KMS-11 (cell line): ENCODE results near the gene CARM1.
"Not testable (repeated sequence)": the region's sequence is repeated elsewhere in the genome, so short reads cannot be mapped to it uniquely, and the experiment has no call there.

ENCODE experiments used
- H2AFZ ChIP-seq: fragments of 200-600 bp; sonication (generic); 2 replicates; pipeline ENCODE4 v1.6.1; 2016; ENCODE audit warnings: antibody characterized with exemption, mixed run types, low read depth
- H3K27ac ChIP-seq: fragments of 200-600 bp; sonication (generic); 2 replicates; pipeline ENCODE4 v1.6.1; 2016; ENCODE audit warnings: mild to moderate bottlenecking, mixed run types
- H3K27me3 ChIP-seq: fragments of 200-600 bp; sonication (generic); 2 replicates; pipeline ENCODE4 v1.6.1; 2017; ENCODE audit warnings: mild to moderate bottlenecking, low read depth, mixed run types, moderate library complexity; ENCODE audit not compliant: insufficient read depth
- H3K36me3 ChIP-seq: fragments of 200-600 bp; sonication (generic); 2 replicates; pipeline ENCODE4 v1.6.1; 2017; ENCODE audit warnings: mild to moderate bottlenecking, mixed run types; ENCODE audit not compliant: insufficient read depth
- H3K4me1 ChIP-seq: fragments of 200-600 bp; sonication (generic); 2 replicates; pipeline ENCODE4 v1.6.1; 2016; ENCODE audit warnings: mild to moderate bottlenecking, low read depth, mixed run types; ENCODE audit not compliant: poor library complexity, severe bottlenecking
- H3K4me2 ChIP-seq: fragments of 200-600 bp; sonication (generic); 2 replicates; pipeline ENCODE4 v1.7.0; 2016; ENCODE audit warnings: mild to moderate bottlenecking, mixed run types
- H3K4me3 ChIP-seq: fragments of 200-600 bp; sonication (generic); IDR thresholded peaks from 2 replicates; pipeline ENCODE4 v1.6.1; 2017; ENCODE audit warnings: low read depth, low read length, mixed read lengths; ENCODE audit not compliant: insufficient read depth
- H3K79me2 ChIP-seq: fragments of 200-600 bp; sonication (generic); 2 replicates; pipeline ENCODE4 v1.6.1; 2016; ENCODE audit warnings: low read depth, mixed run types; ENCODE audit not compliant: insufficient read depth
- H3K9ac ChIP-seq: fragments of 200-600 bp; sonication (generic); 2 replicates; pipeline ENCODE4 v1.6.1; 2016; ENCODE audit warnings: mild to moderate bottlenecking, mixed run types
- H4K20me1 ChIP-seq: fragments of 200-600 bp; sonication (generic); 2 replicates; pipeline ENCODE4 v1.6.1; 2016; ENCODE audit warnings: mild to moderate bottlenecking, mixed run types; ENCODE audit not compliant: insufficient read depth
- TF ChIP-seq, protein P1 (sequence below): fragments of 200-600 bp; sonication (generic); conservative IDR thresholded peaks from 2 replicates; pipeline ENCODE4 v1.6.1; 2017; ENCODE audit warnings: low read depth, mild to moderate bottlenecking, antibody characterized with exemption, low read length, moderate library complexity, mixed read lengths

CARM1 gene

DNA sequence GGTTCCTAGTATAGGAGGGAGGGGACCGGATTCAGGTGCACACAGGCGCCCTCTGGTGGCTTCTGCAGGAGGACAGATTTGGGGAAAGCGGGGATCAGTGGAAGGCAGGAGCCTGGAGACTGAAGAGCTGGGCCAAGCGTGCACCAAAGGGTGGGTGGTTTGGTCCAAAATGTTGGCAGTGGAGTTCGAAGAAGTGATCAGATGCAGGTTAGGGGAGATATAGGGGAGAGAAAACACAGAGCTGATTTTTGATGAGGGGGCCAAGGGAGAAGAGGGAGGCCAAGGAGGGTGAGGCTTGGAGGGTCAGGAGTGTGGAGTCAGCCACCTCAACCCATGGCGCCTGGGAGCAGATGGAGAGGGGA is 6.8 kb upstream of the CARM1 start:
- H2AFZ ChIP-seq: peak overlapping the region; percentile 68
- TF ChIP-seq, protein P1, sequence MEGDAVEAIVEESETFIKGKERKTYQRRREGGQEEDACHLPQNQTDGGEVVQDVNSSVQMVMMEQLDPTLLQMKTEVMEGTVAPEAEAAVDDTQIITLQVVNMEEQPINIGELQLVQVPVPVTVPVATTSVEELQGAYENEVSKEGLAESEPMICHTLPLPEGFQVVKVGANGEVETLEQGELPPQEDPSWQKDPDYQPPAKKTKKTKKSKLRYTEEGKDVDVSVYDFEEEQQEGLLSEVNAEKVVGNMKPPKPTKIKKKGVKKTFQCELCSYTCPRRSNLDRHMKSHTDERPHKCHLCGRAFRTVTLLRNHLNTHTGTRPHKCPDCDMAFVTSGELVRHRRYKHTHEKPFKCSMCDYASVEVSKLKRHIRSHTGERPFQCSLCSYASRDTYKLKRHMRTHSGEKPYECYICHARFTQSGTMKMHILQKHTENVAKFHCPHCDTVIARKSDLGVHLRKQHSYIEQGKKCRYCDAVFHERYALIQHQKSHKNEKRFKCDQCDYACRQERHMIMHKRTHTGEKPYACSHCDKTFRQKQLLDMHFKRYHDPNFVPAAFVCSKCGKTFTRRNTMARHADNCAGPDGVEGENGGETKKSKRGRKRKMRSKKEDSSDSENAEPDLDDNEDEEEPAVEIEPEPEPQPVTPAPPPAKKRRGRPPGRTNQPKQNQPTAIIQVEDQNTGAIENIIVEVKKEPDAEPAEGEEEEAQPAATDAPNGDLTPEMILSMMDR: peak; percentile 89
- H4K20me1 ChIP-seq: no peaks in the 10 kb centered on the region
- H3K27ac ChIP-seq: no peak overlapping the region
- no peak overlapping the region for H3K4me2 ChIP-seq
- no peak overlapping the region for H3K4me3 ChIP-seq
- no peaks in the 10 kb centered on the region for H3K79me2 ChIP-seq
- H3K36me3 ChIP-seq: no peaks in the 10 kb centered on the region
- H3K9ac ChIP-seq: no peak overlapping the region
- peaks cover 23% of the 10 kb centered on the region for H3K4me1 ChIP-seq
- no peaks in the 10 kb centered on the region for H3K27me3 ChIP-seq

DNA sequence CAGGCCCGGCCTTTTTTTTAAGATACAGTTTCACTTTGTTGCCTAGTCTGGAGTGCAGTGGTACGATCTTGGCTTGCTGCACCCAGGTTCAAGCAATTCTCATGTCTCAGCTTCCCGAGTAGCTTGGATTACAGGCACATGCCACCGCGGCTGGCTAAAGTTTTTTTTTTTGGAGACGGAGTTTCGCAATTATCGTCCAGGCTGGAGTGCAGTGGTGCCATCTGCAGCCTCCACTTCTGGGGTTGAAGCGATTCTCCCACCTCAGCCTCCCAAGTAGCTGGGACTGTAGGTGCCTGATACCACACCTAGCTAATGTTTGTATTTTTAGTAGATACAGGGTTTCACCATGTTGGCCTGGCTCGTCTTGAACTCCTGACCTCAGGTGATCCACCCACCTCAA is 4.9 kb upstream of the CARM1 start:
- TF ChIP-seq, protein P1: no peak
- Histone ChIP-seq H3K27ac (no peak overlapping the region), H3K36me3 (no peaks in the 10 kb centered on the region), H3K79me2 (no peaks in the 10 kb centered on the region), H3K4me2 (no peak overlapping the region), H3K4me1 (peaks cover 28% of the 10 kb centered on the region), H3K27me3 (no peaks in the 10 kb centered on the region), H2AFZ (no peak overlapping the region), H4K20me1 (no peaks in the 10 kb centered on the region), H3K9ac (no peak overlapping the region), H3K4me3 (no peak overlapping the region)

DNA sequence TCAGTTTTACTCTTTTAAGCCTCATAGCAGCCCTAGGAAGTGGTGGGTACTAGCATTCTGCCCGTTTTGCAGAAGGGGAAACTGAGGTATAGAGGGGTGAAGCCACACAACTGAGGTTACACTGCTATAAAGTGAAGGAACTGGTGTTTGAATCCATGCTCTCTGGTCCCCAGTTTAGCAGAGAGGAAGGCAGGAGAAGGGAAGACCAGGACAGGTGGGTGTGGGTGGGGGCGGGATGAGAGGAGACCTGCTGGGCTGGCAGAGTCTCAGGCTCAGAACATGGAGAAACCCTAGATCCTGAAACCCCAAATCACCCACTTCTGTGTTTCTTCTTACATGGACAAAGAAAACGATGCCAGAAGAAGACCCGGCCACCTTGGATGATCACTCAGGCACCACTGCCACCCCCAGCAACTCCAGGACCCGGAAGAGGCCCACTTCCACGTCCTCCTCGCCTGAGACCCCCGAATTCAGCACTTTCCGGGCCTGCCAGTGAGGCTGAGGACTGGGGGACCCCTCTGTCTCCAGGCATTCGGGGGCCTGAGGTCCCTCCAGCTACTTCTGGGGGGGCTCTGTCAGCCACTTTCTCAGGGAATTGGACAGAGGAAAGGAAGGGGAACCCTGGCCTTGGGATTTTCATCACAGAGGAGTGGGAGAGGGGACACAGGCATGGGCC is 2.3 kb upstream of the CARM1 start:
- Histone ChIP-seq H3K79me2 (peaks cover 18% of the 10 kb centered on the region; the same call in 1 of the 2 replicates), H3K4me3 (no peak overlapping the region), H3K36me3 (no peaks in the 10 kb centered on the region), H4K20me1 (no peaks in the 10 kb centered on the region), H2AFZ (no peak overlapping the region), H3K27ac (no peak overlapping the region), H3K27me3 (no peaks in the 10 kb centered on the region), H3K9ac (no peak overlapping the region), H3K4me1 (peaks cover 39% of the 10 kb centered on the region), H3K4me2 (no peak overlapping the region)
- TF ChIP-seq, protein P1: no peak

DNA sequence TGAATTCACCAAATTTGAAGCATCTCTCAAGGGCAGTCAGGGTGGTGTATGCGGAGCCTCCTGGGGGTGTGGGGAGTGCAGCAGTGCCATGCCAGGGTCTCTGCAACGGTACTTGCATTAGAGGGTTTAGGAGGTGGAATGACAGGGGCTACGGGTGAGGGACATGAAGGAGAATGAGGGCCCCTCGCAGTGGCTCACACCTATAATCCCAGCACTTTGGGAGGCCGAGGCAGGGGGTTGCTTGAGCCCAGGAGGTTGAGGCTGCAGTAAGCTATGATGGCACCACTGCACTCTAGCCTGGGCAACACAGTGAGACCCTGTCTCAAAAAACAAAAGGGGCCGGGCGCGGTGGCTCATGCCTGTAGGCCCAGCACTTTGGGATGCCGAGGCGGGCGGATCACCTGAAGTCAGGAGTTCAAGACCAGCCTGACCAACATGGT is 1.5 kb upstream of the CARM1 start:
- peak overlapping the region; percentile 12; the same call in 1 of the 2 replicates for H3K9ac ChIP-seq
- H3K36me3 ChIP-seq, H3K27me3 ChIP-seq, H4K20me1 ChIP-seq, H2AFZ ChIP-seq, H3K4me3 ChIP-seq, H3K27ac ChIP-seq: not testable (repeated sequence)
- peak overlapping the region; percentile 90 for H3K4me2 ChIP-seq
- H3K79me2 ChIP-seq: peaks cover 27% of the 10 kb centered on the region
- peaks cover 38% of the 10 kb centered on the region for H3K4me1 ChIP-seq

DNA sequence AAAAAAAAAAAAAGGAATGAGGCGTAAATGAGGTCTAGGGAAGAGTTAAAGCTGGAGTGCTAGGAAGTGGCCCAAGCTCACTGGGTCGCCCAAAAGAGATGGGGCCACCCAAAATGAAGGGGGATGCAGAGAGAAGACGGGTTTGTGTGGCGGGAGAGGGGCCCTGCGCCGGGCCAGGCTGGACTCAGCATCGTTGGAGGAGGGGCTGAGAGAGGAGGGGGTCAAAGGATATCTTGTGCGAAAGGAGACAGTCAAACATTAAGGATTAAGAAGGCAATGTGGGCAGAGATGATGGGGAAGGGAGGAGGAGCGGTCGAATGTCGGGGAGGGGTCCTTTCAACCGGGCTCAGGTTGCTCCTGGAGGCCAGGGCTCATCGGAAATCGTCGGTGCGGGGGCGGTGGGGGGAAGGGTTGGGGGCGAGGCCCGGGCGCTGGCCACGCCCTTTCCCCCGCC is 825 bp upstream of the CARM1 start:
- H3K79me2 ChIP-seq: peaks cover 33% of the 10 kb centered on the region
- TF ChIP-seq, protein P1: no peak
- peak overlapping the region; percentile 90 for H3K4me2 ChIP-seq
- peak overlapping the region; percentile 40; the same call in 1 of the 2 replicates for H3K27ac ChIP-seq
- no peaks in the 10 kb centered on the region for H3K36me3 ChIP-seq
- no peak overlapping the region for H3K4me3 ChIP-seq
- no peaks in the 10 kb centered on the region for H3K27me3 ChIP-seq
- peak overlapping the region; percentile 74 for H2AFZ ChIP-seq
- no peaks in the 10 kb centered on the region for H4K20me1 ChIP-seq
- H3K9ac ChIP-seq: peak overlapping the region; percentile 12; the same call in 1 of the 2 replicates
- H3K4me1 ChIP-seq: peaks cover 38% of the 10 kb centered on the region
